Measurements from ENCODE around the gene VMP1.
"Not testable (repeated sequence)": the region's sequence is repeated elsewhere in the genome, so short reads cannot be mapped to it uniquely, and the experiment has no call there.

VMP1 gene

GRCh38 chr17:59872351-59872750 lies 164.9 kb downstream of the VMP1 start:
- no peak for DNase-seq

- not testable (repeated sequence) for DNase-seq
Measured at GRCh38 chr17:59873414-59873813, 166.0 kb downstream of the VMP1 start.

- no peak for DNase-seq
Measured at GRCh38 chr17:59874376-59874775, 166.9 kb downstream of the VMP1 start.

GRCh38 chr17:59876107-59876506 lies 168.7 kb downstream of the VMP1 start:
- no peak for DNase-seq

- no peak for DNase-seq
Measured at GRCh38 chr17:59877965-59878364, 170.5 kb downstream of the VMP1 start.

- DNase-seq: no peak
Measured at GRCh38 chr17:59878624-59879023, 171.2 kb downstream of the VMP1 start.

GRCh38 chr17:59884861-59885260 lies 177.4 kb downstream of the VMP1 start:
- DNase-seq: no peak

GRCh38 chr17:59888145-59888750 lies 180.8 kb downstream of the VMP1 start:
- no peak for DNase-seq

- peak; percentile 26 for DNase-seq
Measured at GRCh38 chr17:59890720-59891119, 183.3 kb downstream of the VMP1 start.

Measured in fibroblast of skin of right biceps (primary cell).